GM06990 (cell line): ENCODE data around the gene IRX6.

Source experiments
- DNase-seq: peaks from one replicate; pipeline ENCODE4 v3.0.0-alpha.2; 2011; ENCODE audit not compliant: insufficient read length; ENCODE audit errors: extremely low read depth
- H3K27me3 ChIP-seq: replicated peaks from 2 replicates; pipeline ENCODE4 v1.6.0; 2011; ENCODE audit warnings: low read length; ENCODE audit not compliant: control insufficient read depth, insufficient read depth
- H3K36me3 ChIP-seq: 2 replicates; pipeline ENCODE4 v1.5.1; 2011; ENCODE audit warnings: low read length; ENCODE audit not compliant: control insufficient read depth, insufficient read depth
- H3K4me3 ChIP-seq: replicated peaks from 2 replicates; pipeline ENCODE4 v1.5.1; 2011; ENCODE audit warnings: low read depth, mild to moderate bottlenecking, control low read depth, low read length
- CTCF ChIP-seq: IDR thresholded peaks from 2 replicates; pipeline ENCODE4 v1.5.1; 2011; ENCODE audit warnings: low read length, control low read depth, mild to moderate bottlenecking, inconsistent platforms; ENCODE audit not compliant: insufficient read depth, poor library complexity, severe bottlenecking

IRX6 gene

DNA sequence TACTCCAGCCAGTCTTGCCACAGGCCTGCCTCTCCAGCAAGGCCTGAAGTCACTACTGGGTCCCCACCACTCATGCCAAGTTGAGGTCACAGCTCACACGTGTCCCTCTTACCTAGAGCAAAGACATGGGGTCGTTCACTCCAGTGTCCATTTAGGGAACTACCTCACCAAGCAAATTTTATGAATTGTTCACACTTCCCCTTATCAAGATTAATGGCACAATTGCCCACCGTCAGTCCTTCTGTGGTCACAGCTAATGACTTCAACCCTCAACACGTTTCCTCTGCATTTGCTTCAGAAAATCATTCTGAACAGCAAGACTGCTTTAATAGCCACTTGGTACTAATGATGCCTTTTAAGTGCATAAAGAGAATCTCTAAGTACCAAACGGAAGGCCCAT is 14.6 kb downstream of the IRX6 start:
- DNase-seq, result no peak
- no peak overlapping the region for H3K4me3 ChIP-seq
- no peak for TF ChIP-seq CTCF
- no peaks in the 10 kb centered on the region for H3K36me3 ChIP-seq
- no peaks in the 10 kb centered on the region for H3K27me3 ChIP-seq

DNA sequence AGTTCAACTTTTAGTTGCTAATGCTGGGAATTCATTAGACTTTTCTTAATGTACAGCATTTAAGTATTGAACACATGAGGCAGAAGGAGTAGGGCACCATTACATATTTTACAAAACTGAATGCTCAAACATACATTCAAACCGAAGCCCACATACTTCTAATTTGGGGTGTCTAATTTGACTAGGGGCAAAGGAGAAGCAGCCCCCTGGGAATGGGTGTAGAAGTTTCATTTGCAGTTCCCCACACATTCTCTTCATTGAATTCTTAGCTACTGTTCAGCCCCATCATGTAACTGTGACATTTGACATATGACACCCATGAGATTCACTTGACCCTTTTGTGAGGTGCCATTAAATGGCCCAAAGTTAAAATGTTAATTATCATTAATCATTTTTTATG is 16.4 kb downstream of the IRX6 start:
- Histone ChIP-seq H3K4me3 (no peak overlapping the region), H3K27me3 (no peaks in the 10 kb centered on the region), H3K36me3 (no peaks in the 10 kb centered on the region)
- TF ChIP-seq CTCF, result no peak
- no peak for DNase-seq

- H3K4me3 ChIP-seq, result no peak overlapping the region
- no peak for TF ChIP-seq CTCF
- no peaks in the 10 kb centered on the region for H3K27me3 ChIP-seq
- H3K36me3 ChIP-seq, result no peaks in the 10 kb centered on the region
- DNase-seq, result no peak
These were observed 17.7 kb downstream of the IRX6 start for GRCh38 chr16:55341681-55342080.

DNA sequence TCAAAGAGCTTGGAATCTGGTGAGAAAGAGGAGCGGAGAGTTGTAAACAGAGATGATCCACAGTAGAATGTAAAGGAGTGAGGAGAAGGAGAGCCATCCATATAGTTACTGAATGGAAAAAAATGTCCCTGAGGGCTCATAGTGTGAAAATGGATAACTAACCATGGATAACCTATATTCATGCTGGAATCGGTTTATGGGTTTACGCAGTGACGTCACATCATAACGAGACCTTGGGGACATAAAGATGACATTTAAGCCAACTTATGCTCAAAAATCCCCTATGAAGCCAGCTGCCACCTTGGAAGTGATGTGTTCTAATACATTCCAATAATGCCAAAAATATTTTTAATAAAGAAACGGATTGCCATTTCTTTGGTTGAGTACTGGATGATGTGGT is 22.5 kb downstream of the IRX6 start:
- H3K36me3 ChIP-seq, result no peaks in the 10 kb centered on the region
- H3K4me3 ChIP-seq, result no peak overlapping the region
- TF ChIP-seq CTCF, result no peak
- no peaks in the 10 kb centered on the region; the same call in 1 of the 2 replicates for H3K27me3 ChIP-seq
- no peak for DNase-seq

- no peak for TF ChIP-seq CTCF
- Histone ChIP-seq H3K4me3 (no peak overlapping the region), H3K36me3 (no peaks in the 10 kb centered on the region), H3K27me3 (no peaks in the 10 kb centered on the region; the same call in 1 of the 2 replicates)
- no peak for DNase-seq
These were observed 25.9 kb downstream of the IRX6 start for GRCh38 chr16:55349867-55350266.

GRCh38 chr16:55350984-55351383 is 27.0 kb downstream of the IRX6 start:
- H3K4me3 ChIP-seq, result no peak overlapping the region
- no peaks in the 10 kb centered on the region for H3K36me3 ChIP-seq
- H3K27me3 ChIP-seq, result no peaks in the 10 kb centered on the region; the same call in 1 of the 2 replicates
- DNase-seq, result no peak
- no peak for TF ChIP-seq CTCF
